T-helper 17 cell (primary cell): ENCODE measurements around the gene LUZP2. TPM values are rescaled to one million over a fixed set of nuclear protein-coding genes. Genes with fewer than 3 reads are reported as not detected.

ENCODE experiments used
- ATAC-seq: fragments of 150-1000 bp; cut with Tn5 transposase; 2 replicates; pipeline ENCODE4 v1.10.0; 2021; ENCODE audit warnings: mild to moderate bottlenecking, moderate library complexity
- DNase-seq, 3 donors: peaks; one replicate each; pipeline versions ENCODE4 v3.0.0 to v3.0.0-alpha.2; 2020 to 2021
- H3K9me3 ChIP-seq: one replicate; pipeline ENCODE4 v1.7.0; 2013; ENCODE audit warnings: low read length, mild to moderate bottlenecking; ENCODE audit not compliant: control insufficient read depth, poor library complexity, severe bottlenecking
- H3K27ac Mint-ChIP-seq: one replicate; pipeline ENCODE4 v1.8.0; 2022; ENCODE audit warnings: mild to moderate bottlenecking, moderate library complexity, mixed read lengths
- H3K27me3 Mint-ChIP-seq: one replicate; pipeline ENCODE4 v1.8.0; 2022; ENCODE audit warnings: mixed read lengths
- H3K36me3 Mint-ChIP-seq: one replicate; pipeline ENCODE4 v1.8.0; 2022; ENCODE audit warnings: low read depth, mixed read lengths
- H3K4me1 Mint-ChIP-seq: one replicate; pipeline ENCODE4 v1.8.0; 2022; ENCODE audit warnings: mild to moderate bottlenecking, mixed read lengths
- H3K4me3 Mint-ChIP-seq: one replicate; pipeline ENCODE4 v1.8.0; 2022; ENCODE audit warnings: mild to moderate bottlenecking, moderate library complexity, mixed read lengths
- total RNA-seq, 4 donors: library from RNA in 2 of 4; stranded (reverse) in 2 of 4; gene quantifications; one replicate each; pipeline ENCODE4 v1.2.3 and lab custom pipeline; 2022 to 2026

The LUZP2 gene
- total RNA-seq, 2 donors from 2014 or later = not detected

DNA sequence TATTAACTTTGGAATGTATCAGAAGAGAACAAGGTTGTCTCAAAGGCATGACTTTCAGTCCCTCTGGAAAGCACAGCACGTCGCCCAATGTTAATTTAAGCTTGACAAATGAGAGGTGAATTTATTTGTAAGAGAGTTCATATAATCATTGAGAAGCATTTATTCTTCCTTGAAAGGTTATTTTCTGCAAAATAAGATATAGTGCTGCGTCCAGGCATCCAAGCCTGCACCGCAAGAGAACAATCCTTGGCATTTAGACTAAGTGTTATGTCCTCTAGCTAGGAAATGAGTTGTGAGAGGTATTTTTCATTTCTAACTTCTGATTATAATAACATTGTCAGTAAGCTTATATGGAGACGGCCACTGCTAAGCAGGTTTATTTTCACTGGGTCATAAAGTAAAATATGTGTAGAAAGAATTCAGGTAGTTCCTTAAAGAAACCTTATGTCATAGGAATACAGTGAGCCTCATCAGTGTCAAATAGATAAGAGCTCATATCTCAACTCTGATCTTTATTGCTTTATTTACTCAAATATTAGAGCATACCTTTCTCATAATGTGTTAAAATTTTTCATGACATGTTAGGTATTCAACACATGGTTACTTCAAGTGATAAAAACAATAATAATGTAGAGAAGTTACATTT lies 182.0 kb downstream of the LUZP2 start:
- H3K27me3 Mint-ChIP-seq = no peaks in the 10 kb centered on the region
- DNase-seq (no peak), ATAC-seq (no peak)
- H3K27ac Mint-ChIP-seq = no peak overlapping the region
- H3K9me3 ChIP-seq = no peaks in the 10 kb centered on the region
- H3K4me3 Mint-ChIP-seq = no peak overlapping the region
- H3K4me1 Mint-ChIP-seq = no peaks in the 10 kb centered on the region
- no peaks in the 10 kb centered on the region for H3K36me3 Mint-ChIP-seq

- H3K36me3 Mint-ChIP-seq = no peaks in the 10 kb centered on the region
- H3K4me3 Mint-ChIP-seq = no peak overlapping the region
- ATAC-seq (no peak), DNase-seq (no peak)
- H3K27me3 Mint-ChIP-seq = no peaks in the 10 kb centered on the region
- H3K27ac Mint-ChIP-seq = no peak overlapping the region
- no peaks in the 10 kb centered on the region for H3K4me1 Mint-ChIP-seq
- no peaks in the 10 kb centered on the region for H3K9me3 ChIP-seq
Measured at GRCh38 chr11:24679821-24680351, 183.0 kb downstream of the LUZP2 start.

- Mint-ChIP-seq H3K27me3 (no peaks in the 10 kb centered on the region), H3K4me1 (no peaks in the 10 kb centered on the region), H3K4me3 (no peak overlapping the region), H3K27ac (no peak overlapping the region), H3K36me3 (no peaks in the 10 kb centered on the region)
- no peak for ATAC-seq
- DNase-seq = no peak
- H3K9me3 ChIP-seq = no peaks in the 10 kb centered on the region
Measured at GRCh38 chr11:24683583-24683982, 186.7 kb downstream of the LUZP2 start.

DNA sequence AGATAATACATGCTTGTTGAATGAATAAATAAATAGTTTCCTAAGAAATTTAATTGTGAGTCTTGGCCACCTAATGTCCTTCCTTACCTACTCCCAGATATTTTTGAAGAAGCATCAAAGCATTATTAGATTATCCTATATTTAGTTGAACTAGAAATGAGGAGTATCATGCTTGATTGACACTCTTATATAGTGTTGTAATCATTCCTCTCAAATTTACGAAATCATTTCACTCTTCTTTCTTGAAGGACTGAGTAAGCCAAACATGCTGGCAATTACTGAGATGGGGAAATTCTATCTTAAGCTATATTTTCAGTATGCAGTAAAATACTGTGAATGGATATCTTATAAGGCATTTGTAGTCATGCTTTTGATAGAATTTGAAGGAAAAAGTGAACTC lies 189.0 kb downstream of the LUZP2 start:
- DNase-seq (no peak), ATAC-seq (no peak)
- no peaks in the 10 kb centered on the region for H3K9me3 ChIP-seq
- no peak overlapping the region for H3K27ac Mint-ChIP-seq
- H3K36me3 Mint-ChIP-seq = no peaks in the 10 kb centered on the region
- no peaks in the 10 kb centered on the region for H3K27me3 Mint-ChIP-seq
- no peak overlapping the region for H3K4me3 Mint-ChIP-seq
- no peaks in the 10 kb centered on the region for H3K4me1 Mint-ChIP-seq

DNA sequence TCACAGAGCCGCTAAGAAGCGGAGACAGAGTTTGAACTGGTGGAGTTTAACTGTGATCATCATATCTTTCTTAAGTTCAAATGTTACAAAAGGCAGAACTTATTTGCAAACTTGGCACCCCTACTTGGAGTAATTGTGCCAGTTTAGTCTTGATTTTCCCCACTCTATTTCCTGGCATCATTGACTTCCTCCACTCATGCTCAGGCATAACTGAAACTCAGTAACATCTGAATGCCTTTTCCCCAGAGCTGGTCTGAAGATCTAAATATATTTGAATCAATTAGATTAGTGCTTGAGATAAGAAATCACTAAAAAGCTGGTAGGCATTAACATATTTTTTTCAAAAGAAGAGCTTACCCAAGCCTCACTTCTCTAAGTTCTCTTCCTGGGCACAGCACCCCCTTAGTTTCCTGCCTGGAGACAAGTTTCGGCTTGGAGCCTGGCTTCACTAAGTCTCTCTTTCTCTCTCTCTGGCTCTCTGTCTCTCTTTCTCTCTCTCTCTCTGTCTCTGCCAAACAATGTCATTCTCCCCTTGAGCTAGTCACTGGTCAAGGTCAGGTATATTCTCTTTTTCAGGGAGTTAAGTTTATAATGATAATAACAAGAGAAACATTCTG lies 190.8 kb downstream of the LUZP2 start:
- H3K36me3 Mint-ChIP-seq = no peaks in the 10 kb centered on the region
- H3K4me1 Mint-ChIP-seq = no peaks in the 10 kb centered on the region
- no peaks in the 10 kb centered on the region for H3K9me3 ChIP-seq
- ATAC-seq (no peak), DNase-seq (no peak)
- no peak overlapping the region for H3K4me3 Mint-ChIP-seq
- no peaks in the 10 kb centered on the region for H3K27me3 Mint-ChIP-seq
- H3K27ac Mint-ChIP-seq = no peak overlapping the region

DNA sequence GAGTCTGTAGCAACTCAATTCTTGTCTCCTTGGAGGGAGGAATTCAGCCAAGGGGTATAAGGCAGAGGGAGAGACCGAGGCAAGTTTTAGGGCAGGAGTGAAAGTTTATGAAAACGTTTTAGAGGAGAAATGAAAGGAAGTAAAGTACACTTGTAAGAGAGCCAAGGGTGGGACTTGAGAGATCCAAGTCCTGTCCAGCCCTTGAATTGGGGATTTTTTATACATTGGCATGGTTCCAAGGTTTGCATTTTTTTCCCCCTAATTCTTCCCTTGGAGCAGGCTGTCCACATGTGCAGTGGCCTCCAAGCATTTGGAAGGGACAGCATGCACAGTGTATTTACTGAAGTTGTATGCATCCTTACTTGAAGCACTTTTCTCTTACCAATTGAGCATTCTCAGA lies 192.1 kb downstream of the LUZP2 start:
- no peaks in the 10 kb centered on the region for H3K4me1 Mint-ChIP-seq
- H3K27me3 Mint-ChIP-seq = no peaks in the 10 kb centered on the region
- no peaks in the 10 kb centered on the region for H3K36me3 Mint-ChIP-seq
- no peak for DNase-seq
- no peaks in the 10 kb centered on the region for H3K9me3 ChIP-seq
- no peak for ATAC-seq
- no peak overlapping the region for H3K27ac Mint-ChIP-seq
- no peak overlapping the region for H3K4me3 Mint-ChIP-seq

DNA sequence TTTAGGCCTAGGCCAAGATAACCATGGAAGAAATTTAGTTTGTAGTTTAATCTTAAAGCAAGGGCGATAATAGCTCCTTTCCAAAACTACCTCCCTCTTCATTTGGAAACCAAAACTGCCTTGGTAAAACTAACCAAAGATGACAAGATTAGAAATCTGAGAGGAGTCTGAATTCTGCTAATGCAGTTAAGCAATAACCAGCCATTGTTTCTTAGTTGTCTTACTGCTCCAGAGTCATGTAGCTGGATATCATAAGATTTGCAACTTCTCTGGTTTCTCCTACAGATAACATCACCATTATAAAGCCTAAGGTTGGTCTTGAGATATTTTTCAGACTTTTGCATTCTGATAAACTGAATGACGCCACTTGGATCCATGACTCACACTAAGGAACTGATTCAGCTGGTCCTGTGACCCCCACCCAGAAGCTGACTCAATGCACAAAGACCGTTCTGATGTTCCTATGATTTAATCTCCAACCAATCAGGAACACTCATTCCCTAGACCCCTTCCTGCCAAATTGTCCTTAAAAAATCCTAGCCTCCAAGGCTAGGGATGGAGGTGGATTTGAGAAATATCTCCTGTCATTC lies 200.8 kb downstream of the LUZP2 start:
- Mint-ChIP-seq H3K36me3 (no peaks in the 10 kb centered on the region), H3K4me3 (no peak overlapping the region), H3K4me1 (no peaks in the 10 kb centered on the region), H3K27me3 (no peaks in the 10 kb centered on the region), H3K27ac (no peak overlapping the region)
- DNase-seq (no peak), ATAC-seq (no peak)
- no peaks in the 10 kb centered on the region for H3K9me3 ChIP-seq

- no peaks in the 10 kb centered on the region for H3K27me3 Mint-ChIP-seq
- ATAC-seq (no peak), DNase-seq (no peak)
- H3K4me1 Mint-ChIP-seq = no peaks in the 10 kb centered on the region
- H3K27ac Mint-ChIP-seq = no peak overlapping the region
- no peaks in the 10 kb centered on the region for H3K9me3 ChIP-seq
- no peaks in the 10 kb centered on the region for H3K36me3 Mint-ChIP-seq
- no peak overlapping the region for H3K4me3 Mint-ChIP-seq
Measured at GRCh38 chr11:24704716-24705115, 207.9 kb downstream of the LUZP2 start.

DNA sequence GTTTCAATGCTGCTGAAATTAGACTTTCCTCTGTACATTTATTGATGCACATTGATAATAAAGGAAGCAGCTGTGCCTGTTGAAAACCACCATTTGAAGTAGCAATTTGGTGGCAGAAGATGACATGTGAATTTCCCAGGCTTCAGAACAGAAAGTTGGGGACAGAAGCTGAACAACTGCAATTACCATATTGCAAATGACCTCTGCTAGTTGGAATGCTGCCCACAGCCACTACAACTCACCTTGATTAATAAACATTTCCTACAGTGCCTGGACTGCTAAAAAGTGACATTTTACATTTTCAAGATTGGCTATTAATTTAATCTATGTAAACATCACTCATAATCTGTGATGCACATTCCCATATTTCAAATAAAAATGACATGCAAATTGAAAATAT lies 208.6 kb downstream of the LUZP2 start:
- H3K27me3 Mint-ChIP-seq = no peaks in the 10 kb centered on the region
- DNase-seq (no peak), ATAC-seq (no peak)
- no peaks in the 10 kb centered on the region for H3K4me1 Mint-ChIP-seq
- no peaks in the 10 kb centered on the region for H3K36me3 Mint-ChIP-seq
- no peaks in the 10 kb centered on the region for H3K9me3 ChIP-seq
- no peak overlapping the region for H3K27ac Mint-ChIP-seq
- no peak overlapping the region for H3K4me3 Mint-ChIP-seq

DNA sequence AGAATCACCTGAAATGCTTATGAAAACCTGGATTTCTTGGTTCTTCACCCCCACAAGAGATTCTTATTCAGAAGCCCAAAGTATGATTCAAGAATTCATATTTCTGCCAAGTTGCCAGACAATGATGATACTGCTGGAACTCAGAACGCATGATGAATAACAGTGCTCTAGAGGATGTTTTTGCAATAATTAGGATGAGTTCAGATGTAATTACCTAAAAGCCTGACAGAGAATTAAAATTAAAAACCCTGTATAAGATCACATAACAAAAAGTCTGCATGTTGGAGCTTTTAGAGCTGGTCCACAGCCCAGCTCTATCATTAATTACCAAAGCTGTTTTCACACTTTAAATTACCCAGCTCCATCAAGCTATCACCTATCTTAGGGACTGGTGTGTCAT lies 211.8 kb downstream of the LUZP2 start:
- Mint-ChIP-seq H3K27me3 (no peaks in the 10 kb centered on the region), H3K4me1 (no peaks in the 10 kb centered on the region), H3K4me3 (no peak overlapping the region), H3K36me3 (no peaks in the 10 kb centered on the region), H3K27ac (no peak overlapping the region)
- DNase-seq (no peak), ATAC-seq (no peak)
- no peaks in the 10 kb centered on the region for H3K9me3 ChIP-seq

DNA sequence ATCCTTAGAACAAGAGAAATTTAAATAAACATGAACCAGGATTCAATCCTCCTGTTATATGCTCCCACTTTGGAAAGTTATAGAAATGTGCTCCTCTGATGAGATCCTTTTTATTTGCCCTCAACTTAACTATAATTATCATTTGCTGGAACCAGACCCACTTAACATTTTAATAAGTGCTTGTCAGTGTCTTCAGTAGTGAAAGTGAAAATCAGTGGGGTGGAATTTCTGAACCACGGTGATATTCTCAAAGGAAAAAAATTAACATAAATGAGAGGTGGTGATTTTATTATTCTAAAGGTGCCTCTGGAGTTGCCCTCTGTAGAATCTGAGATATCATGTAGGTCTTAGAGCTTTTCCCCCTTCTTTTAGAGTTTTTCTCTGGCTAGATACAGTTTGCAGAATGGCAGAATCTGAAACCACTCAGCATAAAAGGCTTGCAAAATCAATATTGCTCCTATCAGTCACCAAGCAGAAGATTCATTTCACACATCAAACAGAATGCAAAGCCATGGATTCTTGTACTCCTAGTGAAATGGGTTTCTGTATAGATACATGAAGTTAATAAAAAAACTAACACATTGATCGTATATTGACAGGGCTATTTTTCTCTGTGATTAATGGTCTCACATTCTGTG lies 213.2 kb downstream of the LUZP2 start:
- no peaks in the 10 kb centered on the region for H3K4me1 Mint-ChIP-seq
- no peak overlapping the region for H3K27ac Mint-ChIP-seq
- DNase-seq = no peak
- no peaks in the 10 kb centered on the region for H3K9me3 ChIP-seq
- ATAC-seq = no peak
- H3K27me3 Mint-ChIP-seq = no peaks in the 10 kb centered on the region
- H3K4me3 Mint-ChIP-seq = no peak overlapping the region
- no peaks in the 10 kb centered on the region for H3K36me3 Mint-ChIP-seq

DNA sequence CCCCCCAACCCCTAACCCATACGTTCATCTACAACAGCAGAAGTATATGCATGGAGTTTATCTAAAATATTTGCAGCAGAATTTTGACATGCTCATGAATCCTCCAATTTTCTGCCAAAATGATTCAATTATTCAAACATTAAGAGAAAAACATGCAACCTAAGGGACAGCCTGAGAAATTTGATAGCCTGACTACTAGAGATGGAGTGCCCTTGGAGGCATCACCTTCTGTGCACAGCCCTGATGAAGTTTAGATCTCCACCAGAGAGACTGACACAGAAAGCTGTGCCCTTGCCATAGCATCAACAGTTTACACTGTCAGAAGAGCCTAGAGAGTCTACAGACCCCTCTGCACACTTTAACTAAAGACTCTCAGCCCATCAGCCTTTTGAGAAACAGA lies 217.7 kb downstream of the LUZP2 start:
- Mint-ChIP-seq H3K4me1 (no peaks in the 10 kb centered on the region), H3K4me3 (no peak overlapping the region), H3K27me3 (no peaks in the 10 kb centered on the region), H3K36me3 (no peaks in the 10 kb centered on the region), H3K27ac (no peak overlapping the region)
- H3K9me3 ChIP-seq = no peaks in the 10 kb centered on the region
- ATAC-seq = no peak
- no peak for DNase-seq

DNA sequence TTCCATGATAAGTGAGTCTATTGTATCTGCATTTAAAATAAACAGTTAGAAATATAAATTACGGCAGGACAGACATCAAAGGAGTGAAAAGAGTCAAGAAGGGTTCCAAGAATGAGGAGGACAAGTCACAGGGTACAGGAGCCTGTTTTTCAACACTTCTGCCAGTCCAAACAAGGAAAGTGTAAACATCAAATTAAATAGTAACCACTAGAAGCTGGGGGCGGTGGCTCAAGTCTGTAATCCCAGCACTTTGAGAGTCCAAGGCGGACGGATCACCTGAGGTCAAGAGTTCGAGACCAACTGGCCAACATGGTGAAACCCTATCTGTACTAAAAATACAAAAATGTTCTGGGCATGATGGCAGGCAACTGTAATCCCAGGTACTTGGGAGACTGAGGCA lies 219.6 kb downstream of the LUZP2 start:
- H3K36me3 Mint-ChIP-seq = no peaks in the 10 kb centered on the region
- H3K9me3 ChIP-seq = no peaks in the 10 kb centered on the region
- H3K27ac Mint-ChIP-seq = no peak overlapping the region
- ATAC-seq = no peak
- H3K27me3 Mint-ChIP-seq = no peaks in the 10 kb centered on the region
- H3K4me1 Mint-ChIP-seq = no peaks in the 10 kb centered on the region
- DNase-seq = no peak
- no peak overlapping the region for H3K4me3 Mint-ChIP-seq
